Neuron (in vitro differentiated cells): ENCODE measurements around the gene SPG7.

ENCODE experiments used
- H2AFZ ChIP-seq: one replicate; pipeline ENCODE4 v1.6.1; 2013; ENCODE audit warnings: low read depth, mild to moderate bottlenecking, inconsistent platforms, low read length, moderate library complexity
- H3K27me3 ChIP-seq: one replicate; pipeline ENCODE4 v1.6.1; 2013; ENCODE audit warnings: low read length; ENCODE audit not compliant: insufficient read depth
- H3K36me3 ChIP-seq: one replicate; pipeline ENCODE4 v1.6.1; 2013; ENCODE audit warnings: low read length; ENCODE audit not compliant: insufficient read depth
- H3K4me1 ChIP-seq: one replicate; pipeline ENCODE4 v1.6.1; 2013; ENCODE audit warnings: low read length; ENCODE audit not compliant: insufficient read depth
- H3K4me3 ChIP-seq: 2 replicates; pipeline ENCODE4 v1.5.1; 2013; ENCODE audit warnings: mild to moderate bottlenecking, low read length, moderate library complexity
- H3K9me3 ChIP-seq: one replicate; pipeline ENCODE4 v1.6.1; 2013; ENCODE audit warnings: low read length

The SPG7 gene

GRCh38 chr16:89547860-89548259, 39.7 kb downstream of the SPG7 start:
- H3K4me3 ChIP-seq = no peak overlapping the region
- H3K4me1 ChIP-seq = no peaks in the 10 kb centered on the region
- H3K36me3 ChIP-seq = peaks cover 86% of the 10 kb centered on the region
- H3K9me3 ChIP-seq = no peaks in the 10 kb centered on the region
- H3K27me3 ChIP-seq = no peaks in the 10 kb centered on the region
- H2AFZ ChIP-seq = no peak overlapping the region

DNA sequence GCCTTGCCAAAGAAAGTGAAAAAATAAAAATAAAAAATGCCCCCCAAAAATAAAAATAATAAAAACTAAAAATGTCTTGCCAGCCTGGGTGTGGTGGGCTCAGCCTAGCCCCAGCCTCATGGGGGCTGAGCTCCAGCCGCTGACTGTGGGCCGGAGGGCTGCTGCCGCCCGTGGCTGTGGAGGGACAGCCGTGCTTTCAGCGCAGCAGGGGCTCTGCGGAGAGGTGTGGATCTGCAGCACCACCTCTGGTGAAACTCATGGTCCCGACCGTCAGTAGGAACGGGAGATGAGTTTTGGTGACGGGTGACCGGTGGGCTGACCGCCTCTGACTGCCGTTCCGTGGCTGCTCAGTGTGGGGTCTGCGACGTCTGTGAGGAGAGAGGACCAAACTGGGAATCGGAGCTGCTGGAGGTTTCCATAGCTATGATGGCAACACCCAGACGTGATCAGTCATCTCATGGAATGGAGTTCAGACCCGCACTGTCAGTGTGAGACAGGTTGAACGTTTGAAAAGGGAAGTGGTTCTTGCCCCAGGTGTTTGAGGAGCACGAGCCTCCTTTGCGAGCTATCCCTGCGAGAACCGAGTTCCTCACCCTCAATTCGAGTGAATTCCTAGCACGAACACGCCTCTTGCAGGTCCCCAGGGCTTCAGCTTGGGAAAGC, 40.3 kb downstream of the SPG7 start:
- Histone ChIP-seq H3K4me3 (no peak overlapping the region), H3K4me1 (no peaks in the 10 kb centered on the region), H2AFZ (no peak overlapping the region), H3K27me3 (no peaks in the 10 kb centered on the region), H3K9me3 (no peaks in the 10 kb centered on the region), H3K36me3 (peaks cover 92% of the 10 kb centered on the region)

DNA sequence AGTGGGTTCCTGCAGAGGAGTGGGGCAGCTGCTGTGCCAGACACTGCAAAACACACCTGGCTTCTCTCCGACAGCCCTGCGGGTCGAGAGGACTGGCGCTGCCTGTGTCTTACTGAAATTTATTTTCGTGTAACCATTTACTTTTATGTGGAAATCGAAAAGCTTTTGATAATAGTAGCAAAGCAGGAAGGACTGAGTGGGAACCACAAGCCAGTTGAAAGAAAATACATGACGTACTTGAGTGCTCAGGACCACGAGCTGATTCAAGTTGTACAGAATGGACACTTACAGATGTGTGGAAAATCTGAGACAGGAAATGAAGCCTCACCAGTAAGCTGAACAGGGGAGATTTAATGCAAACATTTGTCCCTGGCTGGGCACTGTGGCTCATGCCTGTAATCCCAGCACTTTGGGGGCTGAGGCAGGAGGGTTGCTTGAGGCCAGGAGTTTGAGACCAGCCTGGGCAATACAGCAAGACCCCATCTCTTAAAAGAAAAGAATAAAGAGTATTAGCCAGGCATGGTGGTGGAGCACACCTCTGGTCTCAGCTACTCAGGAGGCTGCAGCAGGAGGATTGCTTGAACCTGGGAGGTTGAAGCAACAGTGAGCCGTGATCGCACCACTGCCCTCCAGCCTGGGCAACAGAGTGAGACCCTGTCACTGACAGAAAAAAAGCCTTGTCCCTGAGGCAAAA, 41.0 kb downstream of the SPG7 start:
- no peaks in the 10 kb centered on the region for H3K9me3 ChIP-seq
- peaks cover 92% of the 10 kb centered on the region for H3K36me3 ChIP-seq
- no peak overlapping the region for H2AFZ ChIP-seq
- H3K4me1 ChIP-seq = no peaks in the 10 kb centered on the region
- no peak overlapping the region for H3K4me3 ChIP-seq
- no peaks in the 10 kb centered on the region for H3K27me3 ChIP-seq

DNA sequence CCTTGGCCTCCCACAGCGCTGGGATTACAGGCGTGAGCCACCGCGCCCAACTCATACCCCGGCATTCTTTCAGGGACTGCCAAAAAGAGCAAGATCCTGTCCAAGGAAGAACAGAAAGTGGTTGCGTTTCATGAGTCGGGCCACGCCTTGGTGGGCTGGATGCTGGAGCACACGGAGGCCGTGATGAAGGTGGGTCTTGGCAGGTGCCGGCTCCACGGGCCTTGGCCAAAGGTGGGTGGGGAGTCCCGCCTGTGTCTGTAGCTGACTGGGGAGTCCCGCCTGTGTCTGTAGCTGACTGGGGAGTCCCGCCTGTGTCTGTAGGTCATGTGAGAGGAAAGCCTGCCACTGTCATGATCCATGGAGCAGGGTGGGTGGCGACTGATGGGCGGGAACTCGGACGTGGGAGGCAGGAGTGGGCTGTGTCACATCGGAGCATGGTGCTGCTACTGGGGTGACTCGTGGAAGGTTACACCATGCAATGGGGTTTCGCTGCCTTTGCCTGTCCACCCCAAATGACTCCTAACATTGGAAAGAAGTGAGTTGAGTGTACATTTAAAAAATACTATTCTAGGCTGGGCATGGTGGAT, 42.3 kb downstream of the SPG7 start:
- H3K4me3 ChIP-seq = no peak overlapping the region
- no peaks in the 10 kb centered on the region for H3K9me3 ChIP-seq
- no peak overlapping the region for H2AFZ ChIP-seq
- no peaks in the 10 kb centered on the region for H3K4me1 ChIP-seq
- H3K36me3 ChIP-seq = peaks cover 87% of the 10 kb centered on the region
- no peaks in the 10 kb centered on the region for H3K27me3 ChIP-seq

- H2AFZ ChIP-seq = no peak overlapping the region
- no peaks in the 10 kb centered on the region for H3K27me3 ChIP-seq
- H3K36me3 ChIP-seq = peaks cover 79% of the 10 kb centered on the region
- no peak overlapping the region for H3K4me3 ChIP-seq
- no peaks in the 10 kb centered on the region for H3K9me3 ChIP-seq
- peaks cover 11% of the 10 kb centered on the region for H3K4me1 ChIP-seq
Observed at GRCh38 chr16:89552329-89552728, 44.1 kb downstream of the SPG7 start.

- H3K36me3 ChIP-seq = peaks cover 78% of the 10 kb centered on the region
- H2AFZ ChIP-seq = no peak overlapping the region
- H3K4me3 ChIP-seq = no peak overlapping the region
- no peaks in the 10 kb centered on the region for H3K9me3 ChIP-seq
- peaks cover 11% of the 10 kb centered on the region for H3K4me1 ChIP-seq
- H3K27me3 ChIP-seq = no peaks in the 10 kb centered on the region
Observed at GRCh38 chr16:89552913-89553312, 44.7 kb downstream of the SPG7 start.

DNA sequence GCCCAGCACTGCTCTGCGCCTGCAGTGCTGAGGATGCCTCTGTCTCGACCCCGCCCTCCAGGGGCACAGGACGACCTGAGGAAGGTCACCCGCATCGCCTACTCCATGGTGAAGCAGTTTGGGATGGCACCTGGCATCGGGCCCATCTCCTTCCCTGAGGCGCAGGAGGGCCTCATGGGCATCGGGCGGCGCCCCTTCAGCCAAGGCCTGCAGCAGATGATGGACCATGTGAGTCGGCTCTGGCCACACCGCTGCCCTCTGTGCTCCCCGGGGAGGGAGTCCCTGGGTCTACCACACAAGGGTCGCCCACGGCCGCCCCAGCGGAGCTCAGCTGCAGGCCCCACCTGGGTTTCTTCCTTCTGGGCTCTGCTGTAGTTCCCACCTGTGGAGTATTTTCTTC, 45.5 kb downstream of the SPG7 start:
- Histone ChIP-seq H3K27me3 (no peaks in the 10 kb centered on the region), H2AFZ (no peak overlapping the region), H3K9me3 (no peaks in the 10 kb centered on the region), H3K4me1 (peaks cover 11% of the 10 kb centered on the region), H3K36me3 (peaks cover 74% of the 10 kb centered on the region), H3K4me3 (no peak overlapping the region)

- Histone ChIP-seq H2AFZ (no peak overlapping the region), H3K9me3 (no peaks in the 10 kb centered on the region), H3K36me3 (peaks cover 67% of the 10 kb centered on the region), H3K4me3 (no peak overlapping the region), H3K27me3 (no peaks in the 10 kb centered on the region), H3K4me1 (peaks cover 11% of the 10 kb centered on the region)
Observed at GRCh38 chr16:89554343-89554742, 46.1 kb downstream of the SPG7 start.

- Histone ChIP-seq H3K4me1 (peaks cover 15% of the 10 kb centered on the region), H3K4me3 (no peak overlapping the region), H3K36me3 (peaks cover 58% of the 10 kb centered on the region), H3K9me3 (no peaks in the 10 kb centered on the region), H2AFZ (no peak overlapping the region), H3K27me3 (no peaks in the 10 kb centered on the region)
Observed at GRCh38 chr16:89555265-89555664, 47.1 kb downstream of the SPG7 start.

GRCh38 chr16:89555780-89556179, 47.6 kb downstream of the SPG7 start:
- no peaks in the 10 kb centered on the region for H3K9me3 ChIP-seq
- H3K27me3 ChIP-seq = no peaks in the 10 kb centered on the region
- H3K36me3 ChIP-seq = peaks cover 53% of the 10 kb centered on the region
- H3K4me1 ChIP-seq = peaks cover 15% of the 10 kb centered on the region
- H3K4me3 ChIP-seq = no peak overlapping the region
- H2AFZ ChIP-seq = no peak overlapping the region

GRCh38 chr16:89556750-89557689, 48.8 kb downstream of the SPG7 start:
- peaks cover 20% of the 10 kb centered on the region for H3K4me1 ChIP-seq

GRCh38 chr16:89557690-89558490, 49.7 kb downstream of the SPG7 start:
- Histone ChIP-seq H3K4me3 (no peak overlapping the region), H2AFZ (no peak overlapping the region), H3K36me3 (peaks cover 50% of the 10 kb centered on the region)

More at GRCh38 chr16:89556750-89557689, 48.8 kb downstream of the SPG7 start:
- no peak overlapping the region for H2AFZ ChIP-seq
- H3K4me3 ChIP-seq = no peak overlapping the region
- peaks cover 50% of the 10 kb centered on the region for H3K36me3 ChIP-seq
- H3K27me3 ChIP-seq = no peaks in the 10 kb centered on the region
- no peaks in the 10 kb centered on the region for H3K9me3 ChIP-seq

More at GRCh38 chr16:89557690-89558490, 49.7 kb downstream of the SPG7 start:
- no peaks in the 10 kb centered on the region for H3K27me3 ChIP-seq
- peaks cover 24% of the 10 kb centered on the region for H3K4me1 ChIP-seq
- H3K9me3 ChIP-seq = no peaks in the 10 kb centered on the region
